Karpas-422 (cell line): ENCODE data around the gene HPSE2. TPM values are rescaled to one million over a fixed set of nuclear protein-coding genes. Genes with fewer than 3 reads are reported as not detected.

Source experiments
- DNase-seq: peaks from one replicate; pipeline ENCODE4 v3.0.0-alpha.2; 2015
- H2AFZ ChIP-seq: fragments of 200-600 bp; sonication (generic); 2 replicates; pipeline ENCODE4 v1.6.1; 2014; ENCODE audit warnings: antibody characterized with exemption, low read length, mixed read lengths
- H3K27ac ChIP-seq: fragments of 200-600 bp; sonication (generic); 2 replicates; pipeline ENCODE4 v1.5.1; 2014; ENCODE audit warnings: mild to moderate bottlenecking, low read length, moderate library complexity
- H3K27me3 ChIP-seq: fragments of 200-600 bp; sonication (generic); 2 replicates; pipeline ENCODE4 v1.6.1; 2014; ENCODE audit warnings: low read length, mixed read lengths
- H3K36me3 ChIP-seq: fragments of 200-600 bp; sonication (generic); 2 replicates; pipeline ENCODE4 v1.6.1; 2014; ENCODE audit warnings: low read length, mixed read lengths; ENCODE audit not compliant: insufficient read depth
- H3K4me1 ChIP-seq: fragments of 200-600 bp; sonication (generic); 2 replicates; pipeline ENCODE4 v1.6.1; 2014; ENCODE audit warnings: mild to moderate bottlenecking, low read length, mixed read lengths
- H3K4me2 ChIP-seq: fragments of 200-600 bp; sonication (generic); 2 replicates; pipeline ENCODE4 v1.6.1; 2014; ENCODE audit warnings: low read length, low read depth, mild to moderate bottlenecking; ENCODE audit not compliant: poor library complexity, severe bottlenecking
- H3K4me3 ChIP-seq: fragments of 200-600 bp; sonication (generic); 2 replicates; pipeline ENCODE4 v1.5.1; 2014; ENCODE audit warnings: mild to moderate bottlenecking, antibody characterized with exemption, low read length, mixed read lengths
- H3K79me2 ChIP-seq: fragments of 200-600 bp; sonication (generic); 2 replicates; pipeline ENCODE4 v1.6.1; 2014; ENCODE audit warnings: mild to moderate bottlenecking, low read length, mixed read lengths
- H3K9ac ChIP-seq: fragments of 200-600 bp; sonication (generic); 2 replicates; pipeline ENCODE4 v1.6.0; 2014; ENCODE audit warnings: low read length
- H3K9me2 ChIP-seq: fragments of 200-600 bp; sonication (generic), shearing (Covaris generic); replicated peaks from 2 replicates; pipeline ENCODE4 v1.6.0; 2014; ENCODE audit warnings: mild to moderate bottlenecking, low read length, moderate library complexity; ENCODE audit not compliant: insufficient read depth
- H3K9me3 ChIP-seq: fragments of 300-700, 200-600 bp; sonication (generic); 2 replicates; pipeline ENCODE4 v1.6.1; 2014; ENCODE audit warnings: low read length, mixed read lengths
- H4K20me1 ChIP-seq: fragments of 200-600 bp; sonication (generic); 2 replicates; pipeline ENCODE4 v1.6.1; 2014; ENCODE audit warnings: mild to moderate bottlenecking, antibody characterized with exemption, low read length, low read depth; ENCODE audit not compliant: insufficient read depth
- total RNA-seq: library from RNA; depleted of rRNA; stranded (reverse); fragments of >200 nt; shearing (Covaris generic); gene quantifications from 2 replicates; pipeline ENCODE4 v1.2.3, GENCODE V29; 2014; ENCODE audit warnings: low replicate concordance

HPSE2 gene
- total RNA-seq, 1 experiment from 2014 or later: not detected

DNA sequence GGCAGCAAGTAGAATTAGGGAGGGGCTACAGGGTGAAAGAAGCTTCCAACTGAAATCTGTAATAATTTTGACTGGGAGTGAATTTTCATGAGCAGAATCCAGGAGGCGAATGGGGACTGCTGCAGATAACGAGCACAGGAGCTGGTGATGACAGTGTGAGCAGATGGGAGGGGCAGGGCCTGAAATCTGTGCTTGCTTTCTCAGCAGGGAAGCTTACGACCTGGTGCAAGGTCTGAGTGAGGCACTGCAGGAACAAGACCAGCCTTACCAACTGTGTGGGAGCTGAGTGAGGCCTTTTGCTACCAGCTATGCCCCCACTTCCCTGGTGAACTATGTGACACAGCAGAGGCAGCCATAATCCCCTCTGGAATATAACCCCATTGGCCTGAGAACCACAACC is 109.8 kb downstream of the HPSE2 start:
- no peak overlapping the region for H3K4me3 ChIP-seq
- H3K9ac ChIP-seq: no peak overlapping the region
- no peak overlapping the region for H2AFZ ChIP-seq
- H4K20me1 ChIP-seq: no peaks in the 10 kb centered on the region
- no peaks in the 10 kb centered on the region; the same call in 1 of the 2 replicates for H3K9me3 ChIP-seq
- no peak overlapping the region for H3K4me2 ChIP-seq
- H3K9me2 ChIP-seq: no peaks in the 10 kb centered on the region
- H3K27ac ChIP-seq: no peak overlapping the region
- H3K27me3 ChIP-seq: no peaks in the 10 kb centered on the region
- H3K79me2 ChIP-seq: peaks cover 38% of the 10 kb centered on the region
- no peak for DNase-seq
- peaks cover 15% of the 10 kb centered on the region; the same call in 1 of the 2 replicates for H3K36me3 ChIP-seq
- no peaks in the 10 kb centered on the region for H3K4me1 ChIP-seq

DNA sequence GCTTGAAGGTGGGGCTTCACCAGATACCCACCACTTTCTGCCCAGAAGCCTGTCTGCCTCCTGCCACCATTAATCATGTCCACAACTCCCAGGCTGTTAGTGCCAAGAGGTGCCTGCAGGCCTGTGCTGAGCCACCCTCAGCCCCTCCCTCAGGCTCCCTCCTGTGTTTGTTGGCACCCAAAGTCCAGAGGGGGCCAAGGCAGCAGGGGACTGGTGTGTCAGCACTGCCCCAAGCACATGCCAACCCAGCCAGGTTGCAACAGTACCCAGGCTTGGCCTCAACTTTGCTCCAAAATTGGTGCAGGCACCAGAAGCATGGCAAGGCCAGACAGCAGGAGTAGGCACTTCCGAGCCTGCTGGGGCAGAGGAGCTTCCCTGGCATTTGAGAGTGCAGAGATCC is 111.3 kb downstream of the HPSE2 start:
- Histone ChIP-seq H3K27ac (no peak overlapping the region), H3K4me3 (no peak overlapping the region), H3K36me3 (peaks cover 14% of the 10 kb centered on the region; the same call in 1 of the 2 replicates), H3K27me3 (no peaks in the 10 kb centered on the region), H4K20me1 (no peaks in the 10 kb centered on the region), H3K4me2 (no peak overlapping the region), H3K4me1 (no peaks in the 10 kb centered on the region), H3K79me2 (peaks cover 27% of the 10 kb centered on the region), H2AFZ (no peak overlapping the region), H3K9me3 (no peaks in the 10 kb centered on the region; the same call in 1 of the 2 replicates), H3K9me2 (no peaks in the 10 kb centered on the region), H3K9ac (no peak overlapping the region)
- DNase-seq: no peak

DNA sequence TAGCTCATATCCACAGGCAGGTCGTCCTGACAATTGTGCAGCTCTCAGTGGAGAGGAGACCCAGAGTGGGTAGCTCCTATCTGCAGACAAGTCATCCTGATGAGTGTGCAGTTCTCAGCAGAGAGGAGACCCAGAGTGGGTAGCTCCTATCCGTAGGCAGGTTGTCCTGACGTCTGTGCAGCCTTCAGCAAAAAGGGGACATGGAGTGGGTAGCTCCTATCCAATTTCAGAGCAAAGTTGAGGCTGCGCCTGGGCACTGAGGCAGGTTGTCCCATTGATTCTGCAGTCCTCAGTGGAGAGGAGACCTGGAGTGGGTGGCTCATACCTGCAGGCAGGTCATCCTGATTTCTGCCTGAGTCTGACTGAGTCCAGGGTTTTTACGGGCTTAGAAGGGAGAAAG is 111.8 kb downstream of the HPSE2 start:
- H3K9ac ChIP-seq: no peak overlapping the region
- no peaks in the 10 kb centered on the region for H3K4me1 ChIP-seq
- no peak for DNase-seq
- no peaks in the 10 kb centered on the region for H4K20me1 ChIP-seq
- no peaks in the 10 kb centered on the region for H3K27me3 ChIP-seq
- no peaks in the 10 kb centered on the region; the same call in 1 of the 2 replicates for H3K9me3 ChIP-seq
- no peak overlapping the region for H3K27ac ChIP-seq
- no peak overlapping the region for H3K4me2 ChIP-seq
- peaks cover 9% of the 10 kb centered on the region; the same call in 1 of the 2 replicates for H3K36me3 ChIP-seq
- H3K4me3 ChIP-seq: no peak overlapping the region
- peaks cover 22% of the 10 kb centered on the region for H3K79me2 ChIP-seq
- no peaks in the 10 kb centered on the region for H3K9me2 ChIP-seq
- no peak overlapping the region for H2AFZ ChIP-seq

DNA sequence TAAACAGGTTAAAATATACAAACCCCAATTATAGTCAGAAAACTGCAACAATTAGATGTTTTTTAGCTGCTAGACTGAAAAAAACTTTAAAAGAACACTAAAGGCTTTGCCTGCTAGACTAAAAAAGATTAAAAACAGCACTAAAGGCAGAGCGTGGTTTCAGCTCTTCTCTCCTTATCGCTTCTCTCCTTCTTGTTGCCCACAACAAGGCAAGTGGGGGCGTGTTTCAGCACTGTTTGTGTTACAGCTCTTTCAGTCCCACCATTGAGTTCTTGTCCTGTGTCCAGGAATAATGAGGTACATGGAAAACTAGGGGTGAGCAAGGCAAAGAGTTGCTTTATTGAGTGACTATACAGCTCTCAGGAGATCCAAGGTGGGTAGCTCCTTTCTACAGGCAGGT is 112.3 kb downstream of the HPSE2 start:
- Histone ChIP-seq H3K79me2 (peaks cover 19% of the 10 kb centered on the region), H3K4me1 (no peaks in the 10 kb centered on the region), H2AFZ (no peak overlapping the region), H3K9me2 (no peaks in the 10 kb centered on the region), H3K36me3 (peaks cover 7% of the 10 kb centered on the region; the same call in 1 of the 2 replicates), H3K27ac (no peak overlapping the region), H3K9me3 (no peaks in the 10 kb centered on the region; the same call in 1 of the 2 replicates), H3K9ac (no peak overlapping the region), H3K4me2 (no peak overlapping the region), H3K27me3 (no peaks in the 10 kb centered on the region), H3K4me3 (no peak overlapping the region), H4K20me1 (no peaks in the 10 kb centered on the region)
- DNase-seq: no peak

DNA sequence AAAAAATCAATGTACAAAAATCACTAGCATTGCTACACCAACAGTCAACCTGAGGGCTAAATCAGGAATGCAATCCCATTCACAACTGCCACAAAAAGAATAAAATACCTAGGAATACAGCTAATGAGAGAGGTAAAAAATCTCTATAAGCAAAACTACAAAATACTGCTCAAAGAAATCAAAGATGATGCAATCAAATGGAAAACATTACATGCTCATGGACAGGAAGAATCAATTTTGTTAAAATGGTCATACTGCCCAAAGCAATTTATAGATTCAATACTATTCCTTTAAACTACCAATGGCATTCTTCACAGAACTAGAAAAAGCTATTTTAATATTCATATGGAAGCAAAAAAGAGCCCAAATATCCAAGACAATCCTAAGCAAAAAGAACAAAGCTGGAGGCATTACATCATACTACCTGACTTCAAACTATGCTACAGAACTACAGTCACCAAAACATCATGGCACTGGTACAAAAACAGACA is 116.3 kb downstream of the HPSE2 start:
- no peak overlapping the region for H3K27ac ChIP-seq
- H3K36me3 ChIP-seq: no peaks in the 10 kb centered on the region
- H2AFZ ChIP-seq: no peak overlapping the region
- H3K4me1 ChIP-seq: no peaks in the 10 kb centered on the region
- H3K4me2 ChIP-seq: no peak overlapping the region
- no peaks in the 10 kb centered on the region for H3K9me3 ChIP-seq
- no peak for DNase-seq
- H3K79me2 ChIP-seq: no peaks in the 10 kb centered on the region
- no peaks in the 10 kb centered on the region for H4K20me1 ChIP-seq
- no peak overlapping the region for H3K4me3 ChIP-seq
- no peaks in the 10 kb centered on the region for H3K9me2 ChIP-seq
- no peak overlapping the region for H3K9ac ChIP-seq
- no peaks in the 10 kb centered on the region for H3K27me3 ChIP-seq

DNA sequence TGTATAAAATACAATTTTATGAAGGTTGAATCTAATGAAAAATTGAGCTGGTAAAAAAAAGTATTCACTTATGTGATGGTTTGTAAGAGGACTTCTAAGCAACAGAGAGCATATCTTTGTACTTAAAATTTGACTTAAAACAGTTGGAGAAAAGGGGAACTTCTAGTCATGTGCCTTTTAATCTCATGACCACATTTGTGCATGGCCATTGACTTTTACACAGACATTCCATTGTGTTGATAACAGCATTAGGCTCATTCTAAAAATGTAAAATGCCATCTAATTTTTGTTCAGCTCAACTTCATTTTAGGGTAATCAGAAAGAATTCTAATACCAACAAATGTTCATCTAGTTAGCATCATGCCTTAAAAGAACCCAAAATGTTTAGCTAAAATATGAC is 119.9 kb downstream of the HPSE2 start:
- Histone ChIP-seq H3K36me3 (no peaks in the 10 kb centered on the region), H3K27ac (no peak overlapping the region), H3K9me2 (no peaks in the 10 kb centered on the region), H3K4me3 (no peak overlapping the region), H3K9me3 (no peaks in the 10 kb centered on the region), H2AFZ (no peak overlapping the region), H3K4me1 (no peaks in the 10 kb centered on the region), H3K4me2 (no peak overlapping the region), H3K27me3 (no peaks in the 10 kb centered on the region), H3K79me2 (no peaks in the 10 kb centered on the region), H4K20me1 (no peaks in the 10 kb centered on the region), H3K9ac (no peak overlapping the region)
- DNase-seq: no peak

DNA sequence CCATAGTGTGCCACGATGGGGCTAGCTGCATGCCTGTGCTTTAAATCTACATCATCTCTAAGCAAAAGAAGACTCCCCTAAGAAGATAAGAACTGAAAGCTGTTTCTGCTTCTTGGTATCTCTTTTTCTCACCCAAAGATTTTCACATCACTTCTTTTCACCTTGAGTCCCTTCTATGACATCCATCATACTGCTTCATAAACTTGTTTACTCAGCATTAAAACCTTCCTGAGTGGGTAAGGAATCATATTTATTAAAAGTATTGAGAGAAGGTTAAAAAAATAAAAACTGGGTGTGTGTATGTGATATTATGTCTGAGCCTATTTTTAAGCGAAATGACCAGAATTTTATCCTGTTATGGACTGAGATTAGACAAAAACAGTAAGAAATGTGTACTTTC is 150.3 kb downstream of the HPSE2 start:
- no peaks in the 10 kb centered on the region for H4K20me1 ChIP-seq
- no peaks in the 10 kb centered on the region for H3K9me2 ChIP-seq
- no peaks in the 10 kb centered on the region for H3K79me2 ChIP-seq
- no peaks in the 10 kb centered on the region for H3K4me1 ChIP-seq
- no peak for DNase-seq
- no peak overlapping the region for H3K4me2 ChIP-seq
- no peak overlapping the region for H3K9ac ChIP-seq
- no peaks in the 10 kb centered on the region for H3K36me3 ChIP-seq
- no peak overlapping the region for H2AFZ ChIP-seq
- no peaks in the 10 kb centered on the region for H3K27me3 ChIP-seq
- H3K27ac ChIP-seq: no peak overlapping the region
- H3K4me3 ChIP-seq: no peak overlapping the region
- H3K9me3 ChIP-seq: no peaks in the 10 kb centered on the region

DNA sequence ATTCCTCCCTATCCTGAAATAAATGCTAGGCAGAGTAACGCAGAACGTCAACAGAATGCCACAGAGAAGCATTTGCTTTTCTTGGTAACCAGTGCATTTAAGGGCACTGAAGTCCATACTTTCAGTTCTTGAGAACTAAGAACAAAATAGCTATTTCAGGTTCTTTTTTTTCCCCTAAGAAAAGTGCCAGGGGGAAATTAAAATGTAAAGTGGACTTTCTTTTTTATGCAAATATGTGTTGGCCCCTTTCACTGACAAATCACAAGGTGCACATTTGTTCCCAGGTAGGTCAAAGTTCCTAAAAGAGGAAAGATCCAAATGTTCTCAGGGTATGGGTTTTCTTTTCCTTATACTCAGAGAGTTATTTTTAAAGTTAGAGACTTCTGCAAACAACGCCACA is 151.5 kb downstream of the HPSE2 start:
- H3K27me3 ChIP-seq: no peaks in the 10 kb centered on the region
- no peaks in the 10 kb centered on the region for H3K9me2 ChIP-seq
- H3K9ac ChIP-seq: no peak overlapping the region
- H3K4me3 ChIP-seq: no peak overlapping the region
- no peak overlapping the region for H3K4me2 ChIP-seq
- H3K79me2 ChIP-seq: no peaks in the 10 kb centered on the region
- no peak overlapping the region for H3K27ac ChIP-seq
- no peaks in the 10 kb centered on the region for H4K20me1 ChIP-seq
- H2AFZ ChIP-seq: no peak overlapping the region
- H3K36me3 ChIP-seq: no peaks in the 10 kb centered on the region
- no peaks in the 10 kb centered on the region for H3K9me3 ChIP-seq
- no peaks in the 10 kb centered on the region for H3K4me1 ChIP-seq
- no peak for DNase-seq
